ENCODE measurements around the gene HCST. TPM values are rescaled to one million over a fixed set of nuclear protein-coding genes. Genes with fewer than 3 reads are reported as not detected.

Gene HCST
- total RNA-seq, 2 donors from 2014 or later, result 2.4 to 4.8 TPM

GRCh38 chr19:35901055-35901644 is 1.2 kb upstream of the HCST start:
- intact Hi-C loops (cut with DNase I), result no loop called here

GRCh38 chr19:35902870-35903475 is 644 bp downstream of the HCST start:
- Histone ChIP-seq H3K9ac (ENCODE audit: low read depth in 2 of 2, low read length in 2 of 2) (peak overlapping the region; percentile 46 to 57), H3K4me3 (peak overlapping the region; percentile 21), H3K4me1 (peaks cover 3% of the 10 kb centered on the region), H3K36me3 (no peaks in the 10 kb centered on the region), H3K9me3 (no peaks in the 10 kb centered on the region), H3K27ac (peak overlapping the region; percentile 89), H3K27me3 (no peaks in the 10 kb centered on the region)
- intact Hi-C loops (cut with DNase I), result no loop called here
- TF ChIP-seq CTCF (IDR thresholded peaks at IDR 0.05), result no peak
- no peak for DNase-seq

More at GRCh38 chr19:35901055-35901644, 1.2 kb upstream of the HCST start:
- DNase-seq, result no peak
- no peaks in the 10 kb centered on the region for H3K36me3 ChIP-seq
- H3K27ac ChIP-seq, result peak overlapping the region; percentile 89
- H3K9ac ChIP-seq (ENCODE audit: low read depth in 2 of 2, low read length in 2 of 2), result no peak overlapping the region
- H3K4me1 ChIP-seq, result peaks cover 3% of the 10 kb centered on the region
- no peaks in the 10 kb centered on the region for H3K9me3 ChIP-seq
- TF ChIP-seq CTCF (IDR thresholded peaks at IDR 0.05), result no peak
- H3K27me3 ChIP-seq, result no peaks in the 10 kb centered on the region
- H3K4me3 ChIP-seq, result peak overlapping the region; percentile 46

DNA sequence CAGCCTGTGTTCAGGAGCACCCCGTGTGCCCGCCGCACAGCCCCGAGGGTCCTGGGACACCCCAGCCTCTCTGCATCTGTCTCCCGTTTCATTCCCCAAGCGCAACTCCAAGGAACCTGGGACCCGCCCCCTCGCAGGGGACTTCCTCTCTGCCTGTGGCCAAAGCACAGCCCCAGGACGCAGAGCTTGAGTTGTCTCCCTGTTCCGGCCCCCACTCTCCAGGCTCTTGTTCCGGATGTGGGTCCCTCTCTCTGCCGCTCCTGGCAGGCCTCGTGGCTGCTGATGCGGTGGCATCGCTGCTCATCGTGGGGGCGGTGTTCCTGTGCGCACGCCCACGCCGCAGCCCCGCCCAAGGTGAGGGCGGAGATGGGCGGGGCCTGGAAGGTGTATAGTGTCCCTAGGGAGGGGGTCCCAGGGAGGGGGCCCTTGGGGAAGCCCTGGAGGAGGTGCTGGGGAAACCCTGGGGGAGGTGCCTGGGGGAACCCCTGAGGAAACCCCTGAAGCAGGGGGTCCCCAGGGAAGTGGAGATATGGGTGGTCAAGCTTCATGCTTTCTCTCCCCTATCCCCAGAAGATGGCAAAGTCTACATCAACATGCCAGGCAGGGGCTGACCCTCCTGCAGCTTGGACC is 1.3 kb downstream of the HCST start:
- Histone ChIP-seq H3K27ac (peak overlapping the region; percentile 89), H3K9me3 (no peaks in the 10 kb centered on the region), H3K9ac (ENCODE audit: low read depth in 2 of 2, low read length in 2 of 2) (peak overlapping the region; percentile 46 to 57), H3K27me3 (no peaks in the 10 kb centered on the region), H3K36me3 (no peaks in the 10 kb centered on the region), H3K4me3 (peak overlapping the region; percentile 21), H3K4me1 (no peaks in the 10 kb centered on the region)
- TF ChIP-seq CTCF (IDR thresholded peaks at IDR 0.05), result no peak
- intact Hi-C loops (cut with DNase I), result no loop called here
- peak; percentile 76 for DNase-seq

- DNase-seq, result no peak
- H3K27me3 ChIP-seq, result no peaks in the 10 kb centered on the region
- peak overlapping the region in 1 of 2 donors; percentile 2 for H3K9ac ChIP-seq (ENCODE audit: low read depth in 2 of 2, low read length in 2 of 2)
- H3K4me3 ChIP-seq, result no peak overlapping the region
- no peaks in the 10 kb centered on the region for H3K9me3 ChIP-seq
- H3K36me3 ChIP-seq, result no peaks in the 10 kb centered on the region
- TF ChIP-seq CTCF (IDR thresholded peaks at IDR 0.05), result no peak
- H3K4me1 ChIP-seq, result no peaks in the 10 kb centered on the region
- peak overlapping the region; percentile 89 for H3K27ac ChIP-seq
- intact Hi-C loops (cut with DNase I), result no loop called here
These were observed 2.2 kb downstream of the HCST start for GRCh38 chr19:35904311-35905068.

DNA sequence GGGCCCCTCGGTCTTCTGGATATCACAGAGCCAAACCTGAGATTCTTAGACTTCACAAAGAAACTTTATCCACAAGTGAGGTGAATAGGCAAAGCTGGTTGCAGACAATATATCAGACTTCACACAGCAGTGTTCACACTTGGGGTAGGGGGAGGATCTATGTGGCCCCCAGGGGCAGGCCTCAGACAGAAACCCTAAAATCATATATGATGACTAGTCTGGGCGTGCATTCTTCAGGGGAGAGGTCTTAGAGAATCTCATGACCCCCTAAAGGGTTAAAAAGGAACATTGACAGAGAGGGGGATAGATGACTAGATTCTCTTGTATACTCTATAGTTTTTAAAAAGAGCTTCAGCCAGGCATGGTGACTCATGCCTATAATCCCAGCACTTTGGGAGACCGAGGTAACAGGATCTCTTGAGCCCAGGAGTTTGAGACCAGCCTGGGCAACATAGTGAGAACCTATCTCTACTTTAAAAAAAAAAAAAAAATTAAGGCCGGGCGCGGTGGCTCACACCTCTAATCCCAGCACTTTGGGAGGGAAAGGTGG is 2.9 kb downstream of the HCST start:
- no peaks in the 10 kb centered on the region for H3K9me3 ChIP-seq
- no peaks in the 10 kb centered on the region for H3K27me3 ChIP-seq
- no peaks in the 10 kb centered on the region for H3K4me1 ChIP-seq
- TF ChIP-seq CTCF (IDR thresholded peaks at IDR 0.05), result no peak
- intact Hi-C loops (cut with DNase I), result no loop called here
- no peak for DNase-seq
- no peaks in the 10 kb centered on the region for H3K36me3 ChIP-seq
- H3K4me3 ChIP-seq, result no peak overlapping the region
- no peak overlapping the region for H3K9ac ChIP-seq (ENCODE audit: low read depth in 2 of 2, low read length in 2 of 2)
- peak overlapping the region; percentile 38 for H3K27ac ChIP-seq
